BE2C (cell line): ENCODE data around the gene ZNF503.
A peak's percentile ranks its signal among the peaks of the same experiment; 100 is the strongest.

Experiments
- DNase-seq: peaks from one replicate; pipeline ENCODE4 v3.0.0-alpha.2; 2020
- H3K27me3 ChIP-seq: fragments of 250-450 bp; sonication (Bioruptor Pico); 2 replicates; pipeline ENCODE4 v1.5.1; 2020; ENCODE audit warnings: mild to moderate bottlenecking
- H3K36me3 ChIP-seq: fragments of 250-450 bp; sonication (Bioruptor Pico); 2 replicates; pipeline ENCODE4 v1.5.1; 2020; ENCODE audit warnings: mild to moderate bottlenecking
- H3K4me1 ChIP-seq: fragments of 250-450 bp; sonication (Bioruptor Pico); 2 replicates; pipeline ENCODE4 v1.5.1; 2020
- H3K4me3 ChIP-seq: 2 replicates; pipeline ENCODE4 v1.5.1; 2011; ENCODE audit warnings: low read depth, low read length
- H3K9me3 ChIP-seq: fragments of 250-450 bp; sonication (Bioruptor Pico); 2 replicates; pipeline ENCODE4 v1.5.1; 2020
- CTCF ChIP-seq: IDR thresholded peaks from 2 replicates; pipeline ENCODE4 v1.5.1; 2012; ENCODE audit warnings: mild to moderate bottlenecking, low read depth, low read length

The ZNF503 gene

GRCh38 chr10:75406462-75407223, 5.1 kb upstream of the ZNF503 start:
- no peaks in the 10 kb centered on the region for H3K9me3 ChIP-seq
- H3K27me3 ChIP-seq: peaks cover 49% of the 10 kb centered on the region
- DNase-seq: no peak
- H3K4me1 ChIP-seq: no peaks in the 10 kb centered on the region; the same call in 1 of the 2 replicates
- TF ChIP-seq CTCF: no peak
- H3K4me3 ChIP-seq: no peak overlapping the region
- H3K36me3 ChIP-seq: no peaks in the 10 kb centered on the region

- H3K36me3 ChIP-seq: no peaks in the 10 kb centered on the region
- no peaks in the 10 kb centered on the region for H3K9me3 ChIP-seq
- no peaks in the 10 kb centered on the region; the same call in 1 of the 2 replicates for H3K4me1 ChIP-seq
- DNase-seq: no peak
- TF ChIP-seq CTCF: no peak
- no peak overlapping the region for H3K4me3 ChIP-seq
- H3K27me3 ChIP-seq: peaks cover 49% of the 10 kb centered on the region
Observed at GRCh38 chr10:75405598-75406461, 4.3 kb upstream of the ZNF503 start.

GRCh38 chr10:75404815-75405597, 3.4 kb upstream of the ZNF503 start:
- Histone ChIP-seq H3K36me3 (no peaks in the 10 kb centered on the region), H3K27me3 (peaks cover 47% of the 10 kb centered on the region), H3K4me3 (peak overlapping the region; percentile 93), H3K4me1 (no peaks in the 10 kb centered on the region; the same call in 1 of the 2 replicates), H3K9me3 (no peaks in the 10 kb centered on the region)
- no peak for TF ChIP-seq CTCF
- DNase-seq: no peak

- Histone ChIP-seq H3K4me1 (no peaks in the 10 kb centered on the region; the same call in 1 of the 2 replicates), H3K27me3 (peaks cover 45% of the 10 kb centered on the region), H3K9me3 (no peaks in the 10 kb centered on the region), H3K4me3 (peak overlapping the region; percentile 93), H3K36me3 (peaks cover 6% of the 10 kb centered on the region)
- TF ChIP-seq CTCF: no peak
- no peak for DNase-seq
Observed at GRCh38 chr10:75403939-75404814, 2.6 kb upstream of the ZNF503 start.

- H3K36me3 ChIP-seq: peaks cover 13% of the 10 kb centered on the region
- H3K27me3 ChIP-seq: peaks cover 41% of the 10 kb centered on the region
- TF ChIP-seq CTCF: no peak
- no peaks in the 10 kb centered on the region for H3K9me3 ChIP-seq
- no peak for DNase-seq
- H3K4me3 ChIP-seq: peak overlapping the region; percentile 93
- no peaks in the 10 kb centered on the region; the same call in 1 of the 2 replicates for H3K4me1 ChIP-seq
Observed at GRCh38 chr10:75403144-75403938, 1.8 kb upstream of the ZNF503 start.
